Fibroblast of mammary gland (primary cell): ENCODE results near the gene C11orf21.

Source experiments
- DNase-seq: peaks from one replicate; pipeline ENCODE4 v3.0.0-alpha.2; 2010; ENCODE audit warnings: low read depth
- H3K4me3 ChIP-seq: 2 replicates; pipeline ENCODE4 v1.5.1; 2011; ENCODE audit warnings: low read depth, mild to moderate bottlenecking, low read length, moderate library complexity; ENCODE audit not compliant: control insufficient read depth
- TF ChIP-seq, protein P1 (sequence below): conservative IDR thresholded peaks from 2 replicates; pipeline ENCODE4 v1.5.1; 2011; ENCODE audit warnings: low read depth, low read length, inconsistent platforms; ENCODE audit not compliant: control insufficient read depth, insufficient read depth

C11orf21 gene

GRCh38 chr11:2316169-2316962 is 14.6 kb upstream of the C11orf21 start:
- DNase-seq, result no peak
- H3K4me3 ChIP-seq, result no peak overlapping the region
- TF ChIP-seq, protein P1, sequence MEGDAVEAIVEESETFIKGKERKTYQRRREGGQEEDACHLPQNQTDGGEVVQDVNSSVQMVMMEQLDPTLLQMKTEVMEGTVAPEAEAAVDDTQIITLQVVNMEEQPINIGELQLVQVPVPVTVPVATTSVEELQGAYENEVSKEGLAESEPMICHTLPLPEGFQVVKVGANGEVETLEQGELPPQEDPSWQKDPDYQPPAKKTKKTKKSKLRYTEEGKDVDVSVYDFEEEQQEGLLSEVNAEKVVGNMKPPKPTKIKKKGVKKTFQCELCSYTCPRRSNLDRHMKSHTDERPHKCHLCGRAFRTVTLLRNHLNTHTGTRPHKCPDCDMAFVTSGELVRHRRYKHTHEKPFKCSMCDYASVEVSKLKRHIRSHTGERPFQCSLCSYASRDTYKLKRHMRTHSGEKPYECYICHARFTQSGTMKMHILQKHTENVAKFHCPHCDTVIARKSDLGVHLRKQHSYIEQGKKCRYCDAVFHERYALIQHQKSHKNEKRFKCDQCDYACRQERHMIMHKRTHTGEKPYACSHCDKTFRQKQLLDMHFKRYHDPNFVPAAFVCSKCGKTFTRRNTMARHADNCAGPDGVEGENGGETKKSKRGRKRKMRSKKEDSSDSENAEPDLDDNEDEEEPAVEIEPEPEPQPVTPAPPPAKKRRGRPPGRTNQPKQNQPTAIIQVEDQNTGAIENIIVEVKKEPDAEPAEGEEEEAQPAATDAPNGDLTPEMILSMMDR, result no peak

DNA sequence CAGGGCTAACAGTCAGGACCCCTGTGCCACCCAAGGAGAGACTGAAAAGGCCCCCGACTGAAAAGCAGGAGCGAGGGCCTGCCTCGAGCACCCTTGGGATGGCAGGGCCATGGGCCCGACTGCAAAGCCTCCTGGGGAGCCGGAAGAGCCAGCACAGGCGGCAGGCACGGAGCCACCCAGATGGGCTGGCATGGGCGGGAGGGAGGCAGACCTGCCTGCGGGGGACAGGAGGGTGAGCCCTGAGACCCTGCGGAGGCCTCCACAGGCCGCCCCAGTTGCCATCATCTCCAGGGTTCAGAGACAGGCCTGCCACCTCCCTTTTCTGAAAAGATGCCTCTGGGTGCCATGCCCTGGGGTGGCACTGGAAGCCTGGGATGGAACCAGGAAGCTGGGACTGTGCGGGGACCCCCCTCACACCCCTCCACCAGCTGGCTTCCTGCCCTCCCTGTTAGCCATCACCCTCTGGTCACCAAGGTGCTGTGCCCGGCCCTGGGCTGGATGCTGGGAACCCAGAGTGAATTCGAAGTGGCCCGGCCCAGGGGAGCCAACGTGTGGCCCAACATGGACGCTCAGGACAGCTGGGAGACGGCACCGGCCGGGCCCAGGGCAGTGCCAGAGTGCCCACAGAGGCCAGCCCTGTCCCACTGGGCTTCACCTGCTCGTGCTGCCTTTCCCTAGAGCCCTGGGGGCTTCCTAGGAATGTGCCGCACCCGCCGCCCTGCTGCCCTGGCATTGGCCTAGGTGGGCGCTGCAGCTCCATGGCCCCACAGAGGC is 13.9 kb upstream of the C11orf21 start:
- TF ChIP-seq, protein P1, result no peak
- no peak overlapping the region for H3K4me3 ChIP-seq
- no peak for DNase-seq

- H3K4me3 ChIP-seq, result no peak overlapping the region
- DNase-seq, result peak; percentile 76
- TF ChIP-seq, protein P1, result no peak
Measured at GRCh38 chr11:2314525-2315394, 13.0 kb upstream of the C11orf21 start.

DNA sequence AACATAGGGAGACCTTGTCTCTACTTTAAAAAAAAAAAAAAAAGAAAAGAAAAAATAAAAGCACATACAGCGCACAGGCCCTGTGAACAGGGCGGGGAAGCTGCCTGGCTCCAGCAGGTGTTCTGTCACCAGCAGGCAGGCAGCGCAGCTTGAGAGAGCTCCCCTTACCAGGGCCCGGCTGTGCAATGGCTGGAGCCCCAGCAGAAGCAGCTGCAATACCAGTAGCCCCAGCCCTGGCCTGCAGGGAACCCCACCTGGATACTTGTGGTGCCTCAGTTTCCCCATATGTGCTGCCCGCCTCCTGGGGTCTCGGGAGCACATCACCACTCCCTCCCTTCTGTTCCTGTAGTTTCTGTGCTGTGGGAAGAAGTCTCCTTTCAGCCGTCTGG is 12.4 kb upstream of the C11orf21 start:
- no peak overlapping the region for H3K4me3 ChIP-seq
- DNase-seq, result no peak
- TF ChIP-seq, protein P1, result no peak

DNA sequence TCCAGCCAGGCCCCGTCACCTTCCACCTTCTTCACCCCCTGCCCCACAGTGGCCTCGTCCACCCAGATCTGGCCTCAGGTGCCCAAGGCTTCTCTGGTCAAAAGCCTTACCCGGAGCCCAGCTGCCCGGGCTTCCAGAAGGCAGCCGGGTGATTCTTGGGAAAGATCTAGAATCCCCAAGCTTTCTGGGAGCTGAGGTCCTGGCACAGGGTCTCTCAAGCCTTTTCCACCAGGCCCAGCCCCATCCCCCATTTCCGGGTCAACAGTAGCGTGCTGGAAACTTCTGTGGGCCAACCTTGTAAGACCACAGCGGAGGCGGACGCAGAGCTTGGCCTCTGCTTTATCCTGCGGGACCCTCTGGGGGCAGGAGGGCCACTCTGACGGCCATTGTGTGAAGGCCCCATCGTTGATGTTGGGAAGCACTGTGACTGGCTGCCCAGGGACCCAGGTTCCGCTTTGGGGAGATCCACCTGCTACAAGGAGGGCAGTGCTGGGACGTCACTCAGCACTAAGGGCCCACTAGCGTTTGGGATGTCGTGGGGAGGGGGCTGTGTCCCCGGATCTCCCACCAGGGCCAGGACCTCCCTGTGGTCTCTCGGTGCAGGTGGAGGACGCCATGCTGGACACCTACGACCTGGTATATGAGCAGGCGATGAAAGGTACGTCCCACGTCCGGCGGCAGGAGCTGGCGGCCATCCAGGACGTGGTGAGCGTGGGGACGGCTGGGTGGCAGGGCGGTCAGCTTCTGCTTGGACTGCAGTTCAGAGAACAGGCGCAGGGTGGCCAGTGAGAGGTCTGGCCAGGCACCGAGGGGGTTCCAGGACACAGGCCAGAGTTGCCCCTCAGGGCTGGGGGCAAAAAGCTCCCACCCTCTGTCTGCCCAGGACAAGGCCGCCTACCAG is 11.6 kb upstream of the C11orf21 start:
- DNase-seq, result no peak
- TF ChIP-seq, protein P1, result no peak
- H3K4me3 ChIP-seq, result no peak overlapping the region
